ENCODE measurements around the gene TMEM184B. TPM values are rescaled to one million over a fixed set of nuclear protein-coding genes. Genes with fewer than 3 reads are reported as not detected.

Gene TMEM184B
- total RNA-seq, 1 donor from 2014 or later, result 60.3 TPM

- peaks cover 60% of the 10 kb centered on the region for H3K4me1 Mint-ChIP-seq
Observed at GRCh38 chr22:38309614-38310517, 37.1 kb upstream of the TMEM184B start.

DNA sequence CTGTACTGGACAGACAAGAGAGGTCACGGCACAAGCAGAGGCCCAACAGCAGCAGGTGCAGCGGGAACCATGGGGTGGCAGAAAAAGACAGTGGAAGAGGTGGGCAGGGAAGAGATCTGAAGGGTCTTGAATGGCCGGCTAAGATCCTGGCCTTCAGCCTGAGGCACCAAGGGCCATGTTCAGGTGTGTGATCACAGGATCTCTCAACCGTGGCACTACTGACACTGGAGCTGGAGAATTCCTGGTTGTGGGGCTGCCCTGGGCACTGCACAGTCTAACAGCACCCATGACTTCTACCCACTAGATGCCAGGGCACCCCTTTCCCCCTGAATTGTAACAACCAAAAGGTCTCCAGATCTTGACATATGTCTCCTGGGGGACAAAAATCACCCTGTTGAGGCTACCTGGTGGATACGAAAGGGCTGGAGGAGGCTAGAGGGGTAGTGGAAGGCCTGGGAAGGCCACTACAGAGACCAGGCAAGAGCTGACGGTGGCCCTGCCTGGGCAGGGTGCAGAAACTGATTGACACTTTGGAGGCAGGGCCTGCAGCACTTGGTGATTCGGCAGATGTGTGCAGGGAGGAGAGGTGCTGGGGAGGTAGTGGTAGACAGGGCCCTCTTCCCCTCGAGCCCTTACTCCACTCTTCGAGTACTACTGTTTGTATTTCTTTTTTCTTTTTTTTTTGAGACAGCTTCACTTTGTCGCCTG is 36.1 kb upstream of the TMEM184B start:
- H3K9me3 Mint-ChIP-seq, result no peaks in the 10 kb centered on the region
- H3K27ac Mint-ChIP-seq (ENCODE audit: unreplicated experiment), result peak overlapping the region; percentile 54
- H3K27me3 Mint-ChIP-seq (ENCODE audit: low read depth), result no peaks in the 10 kb centered on the region
- no peak for DNase-seq (ENCODE audit: low read depth, low spot score)
- TF ChIP-seq, protein P1, sequence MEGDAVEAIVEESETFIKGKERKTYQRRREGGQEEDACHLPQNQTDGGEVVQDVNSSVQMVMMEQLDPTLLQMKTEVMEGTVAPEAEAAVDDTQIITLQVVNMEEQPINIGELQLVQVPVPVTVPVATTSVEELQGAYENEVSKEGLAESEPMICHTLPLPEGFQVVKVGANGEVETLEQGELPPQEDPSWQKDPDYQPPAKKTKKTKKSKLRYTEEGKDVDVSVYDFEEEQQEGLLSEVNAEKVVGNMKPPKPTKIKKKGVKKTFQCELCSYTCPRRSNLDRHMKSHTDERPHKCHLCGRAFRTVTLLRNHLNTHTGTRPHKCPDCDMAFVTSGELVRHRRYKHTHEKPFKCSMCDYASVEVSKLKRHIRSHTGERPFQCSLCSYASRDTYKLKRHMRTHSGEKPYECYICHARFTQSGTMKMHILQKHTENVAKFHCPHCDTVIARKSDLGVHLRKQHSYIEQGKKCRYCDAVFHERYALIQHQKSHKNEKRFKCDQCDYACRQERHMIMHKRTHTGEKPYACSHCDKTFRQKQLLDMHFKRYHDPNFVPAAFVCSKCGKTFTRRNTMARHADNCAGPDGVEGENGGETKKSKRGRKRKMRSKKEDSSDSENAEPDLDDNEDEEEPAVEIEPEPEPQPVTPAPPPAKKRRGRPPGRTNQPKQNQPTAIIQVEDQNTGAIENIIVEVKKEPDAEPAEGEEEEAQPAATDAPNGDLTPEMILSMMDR (conservative IDR thresholded peaks at IDR 0.05), result no peak
- H3K4me1 Mint-ChIP-seq, result peaks cover 57% of the 10 kb centered on the region
- peak overlapping the region; percentile 45 for H3K4me3 Mint-ChIP-seq
- H3K36me3 Mint-ChIP-seq (ENCODE audit: low read depth), result no peaks in the 10 kb centered on the region

More at GRCh38 chr22:38309614-38310517, 37.1 kb upstream of the TMEM184B start:
- H3K4me3 Mint-ChIP-seq, result peak overlapping the region; percentile 34
- no peak overlapping the region for H3K27ac Mint-ChIP-seq (ENCODE audit: unreplicated experiment)
- TF ChIP-seq, protein P1 (conservative IDR thresholded peaks at IDR 0.05), result no peak
- H3K27me3 Mint-ChIP-seq (ENCODE audit: low read depth), result no peaks in the 10 kb centered on the region
- DNase-seq (ENCODE audit: low read depth, low spot score), result no peak
- no peaks in the 10 kb centered on the region for H3K9me3 Mint-ChIP-seq
- H3K36me3 Mint-ChIP-seq (ENCODE audit: low read depth), result no peaks in the 10 kb centered on the region

DNA sequence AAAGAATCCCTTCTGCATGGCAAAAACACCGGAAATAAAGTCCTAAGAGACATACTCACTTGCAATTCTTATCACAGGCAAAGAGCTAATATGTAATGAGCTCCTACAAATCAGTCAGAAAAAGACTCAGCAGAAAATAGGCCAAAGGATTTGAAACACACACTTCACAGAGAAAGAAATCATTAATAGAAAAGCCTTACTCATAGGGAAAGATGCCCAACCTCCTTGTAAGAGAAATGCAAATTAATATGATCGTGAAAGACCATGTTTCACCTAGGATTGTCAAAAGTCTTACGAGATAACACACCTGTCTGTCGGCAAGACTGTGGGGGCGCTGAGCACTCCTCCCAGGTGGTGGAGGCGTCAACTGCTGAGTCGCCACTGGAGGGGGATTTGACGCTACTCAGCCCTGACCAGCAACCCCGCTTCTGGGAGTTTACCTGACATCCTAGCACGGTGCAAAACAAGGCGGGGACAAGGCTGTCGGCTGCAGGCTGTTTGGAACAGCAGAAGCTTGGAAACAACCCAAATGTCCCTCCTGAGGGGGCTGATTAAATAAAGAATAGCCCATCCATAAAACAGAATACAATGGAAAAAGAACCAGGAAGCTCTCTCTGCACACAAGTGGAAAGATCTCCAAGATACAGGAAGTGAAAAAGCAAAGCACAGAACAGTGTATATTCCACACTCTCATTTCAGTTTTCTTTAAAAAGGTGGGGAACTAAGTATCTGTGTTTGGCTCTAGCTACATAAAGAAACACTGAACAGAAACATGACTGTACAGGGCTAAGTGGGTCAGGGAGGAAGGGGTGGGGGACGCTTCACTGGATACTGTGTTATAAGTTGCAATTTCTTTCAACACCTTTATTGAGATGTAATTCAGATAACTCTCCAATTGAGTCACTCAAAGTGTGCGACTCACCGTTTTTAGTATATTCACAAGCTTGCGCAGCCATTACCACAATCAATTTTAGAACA is 33.0 kb upstream of the TMEM184B start:
- peaks cover 43% of the 10 kb centered on the region for H3K4me1 Mint-ChIP-seq
- TF ChIP-seq, protein P1 (conservative IDR thresholded peaks at IDR 0.05), result no peak
- no peak overlapping the region for H3K27ac Mint-ChIP-seq (ENCODE audit: unreplicated experiment)
- H3K9me3 Mint-ChIP-seq, result no peaks in the 10 kb centered on the region
- no peak for DNase-seq (ENCODE audit: low read depth, low spot score)
- H3K36me3 Mint-ChIP-seq (ENCODE audit: low read depth), result peaks cover 8% of the 10 kb centered on the region
- H3K27me3 Mint-ChIP-seq (ENCODE audit: low read depth), result no peaks in the 10 kb centered on the region
- H3K4me3 Mint-ChIP-seq, result peak overlapping the region; percentile 21

DNA sequence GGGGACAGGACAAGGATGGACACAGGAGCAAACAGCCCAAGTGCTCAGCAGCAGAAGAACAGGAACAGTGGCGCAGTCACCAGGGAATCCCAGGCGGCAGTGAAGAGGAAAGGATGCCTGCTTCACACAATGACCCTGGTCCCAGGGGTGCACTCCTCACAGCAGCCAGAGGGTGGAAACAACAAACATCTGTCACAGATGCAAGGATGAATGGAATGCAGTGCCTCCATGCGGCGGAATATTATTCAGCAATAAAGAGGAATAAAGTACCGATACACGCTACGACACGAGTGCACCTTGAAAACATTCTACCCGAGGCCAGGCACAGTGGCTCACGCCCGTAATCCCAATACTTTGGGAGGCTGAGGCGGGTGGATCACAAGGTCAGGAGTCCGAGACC is 31.7 kb upstream of the TMEM184B start:
- TF ChIP-seq, protein P1 (conservative IDR thresholded peaks at IDR 0.05), result peak; percentile 26
- H3K36me3 Mint-ChIP-seq (ENCODE audit: low read depth), result peaks cover 12% of the 10 kb centered on the region
- no peak overlapping the region for H3K27ac Mint-ChIP-seq (ENCODE audit: unreplicated experiment)
- no peak overlapping the region for H3K4me3 Mint-ChIP-seq
- no peak for DNase-seq (ENCODE audit: low read depth, low spot score)
- no peaks in the 10 kb centered on the region for H3K27me3 Mint-ChIP-seq (ENCODE audit: low read depth)
- no peaks in the 10 kb centered on the region for H3K9me3 Mint-ChIP-seq
- peaks cover 41% of the 10 kb centered on the region for H3K4me1 Mint-ChIP-seq

DNA sequence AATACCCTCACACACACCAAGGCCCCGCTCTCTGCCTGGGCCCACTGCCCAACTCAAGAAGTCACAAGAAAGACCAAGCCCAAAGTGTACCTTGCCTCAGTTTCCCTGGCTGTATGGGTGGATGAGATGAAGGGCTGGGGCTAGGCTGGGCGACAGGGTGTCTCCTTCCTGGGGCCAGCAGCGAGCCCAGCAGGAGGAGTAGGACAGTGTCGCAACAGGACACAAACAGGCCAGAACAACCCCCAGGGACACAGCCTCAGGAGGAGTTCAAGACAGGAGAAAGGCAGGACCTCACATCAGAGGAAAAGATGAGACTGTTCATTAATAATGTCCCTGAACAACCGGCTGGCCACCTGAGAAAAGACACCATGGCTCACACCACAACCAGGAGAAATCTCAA is 31.2 kb upstream of the TMEM184B start:
- no peaks in the 10 kb centered on the region for H3K27me3 Mint-ChIP-seq (ENCODE audit: low read depth)
- DNase-seq (ENCODE audit: low read depth, low spot score), result no peak
- H3K36me3 Mint-ChIP-seq (ENCODE audit: low read depth), result peaks cover 13% of the 10 kb centered on the region
- peaks cover 41% of the 10 kb centered on the region for H3K4me1 Mint-ChIP-seq
- H3K27ac Mint-ChIP-seq (ENCODE audit: unreplicated experiment), result no peak overlapping the region
- H3K9me3 Mint-ChIP-seq, result no peaks in the 10 kb centered on the region
- TF ChIP-seq, protein P1 (conservative IDR thresholded peaks at IDR 0.05), result no peak
- no peak overlapping the region for H3K4me3 Mint-ChIP-seq

Measured in neural crest cell (in vitro differentiated cells).